CD4-positive, alpha-beta T cell (primary cell): ENCODE measurements around the gene DBN1. TPM values are rescaled to one million over a fixed set of nuclear protein-coding genes. Genes with fewer than 3 reads are reported as not detected.
A peak's percentile ranks its signal among the peaks of the same experiment; 100 is the strongest.

Experiments
- ATAC-seq: fragments of 200-7000 bp; cut with Tn5 transposase; one replicate; pipeline ENCODE4 v1.10.0; 2022; ENCODE audit warnings: mild to moderate bottlenecking; ENCODE audit not compliant: poor library complexity
- CTCF ChIA-PET: fragments of 350-600 bp; sonication (Branson Sonifier 250); formaldehyde crosslinking; loops from one replicate; lab custom pipeline; 2021; ENCODE audit warnings: antibody characterized with exemption, inconsistent platforms; lab: Charles Lee
- POLR2A ChIA-PET: fragments of 350-600 bp; sonication (Branson Sonifier 250); formaldehyde crosslinking; loops from one replicate; lab custom pipeline; 2021; ENCODE audit warnings: antibody characterized with exemption, inconsistent platforms; lab: Charles Lee
- DNase-seq, 14 experiments: peaks; one replicate each; pipeline ENCODE4 v3.0.0-alpha.2; 2013 to 2020; ENCODE audit warnings: mixed read lengths in 2 of 14
- H3K27ac ChIP-seq, 2 donors: one replicate each; pipeline versions ENCODE4 v1.5.1 to v1.7.0; 2013; ENCODE audit warnings: low read length in 2 of 2, low read depth in 1 of 2, mild to moderate bottlenecking in 1 of 2
- H3K27me3 ChIP-seq, 2 experiments: 1 replicate in 1 of 2; 2 replicates in 1 of 2; pipeline versions ENCODE4 v1.6.1 to v1.7.0; 2013; ENCODE audit warnings: low read length in 2 of 2, control low read depth in 1 of 2, mild to moderate bottlenecking in 1 of 2, moderate library complexity in 1 of 2; ENCODE audit not compliant: insufficient read depth in 2 of 2, control insufficient read depth in 1 of 2
- H3K36me3 ChIP-seq: one replicate; pipeline ENCODE4 v1.6.1; 2013; ENCODE audit warnings: low read length, control low read depth; ENCODE audit not compliant: insufficient read depth
- H3K4me1 ChIP-seq: one replicate; pipeline ENCODE4 v1.6.1; 2013; ENCODE audit warnings: low read length, control low read depth; ENCODE audit not compliant: insufficient read depth
- H3K4me3 ChIP-seq: one replicate; pipeline ENCODE4 v1.5.1; 2013; ENCODE audit warnings: mild to moderate bottlenecking, low read length, moderate library complexity
- H3K9me3 ChIP-seq, 2 experiments: 1 replicate in 1 of 2; 2 replicates in 1 of 2; pipeline versions ENCODE4 v1.6.1 to v1.7.0; 2013; ENCODE audit warnings: low read length in 2 of 2, mild to moderate bottlenecking in 2 of 2, control low read depth in 1 of 2, moderate library complexity in 1 of 2; ENCODE audit not compliant: control insufficient read depth in 1 of 2, insufficient read depth in 1 of 2
- H3K27ac Mint-ChIP-seq: one replicate; pipeline ENCODE4 v1.8.0; 2020; ENCODE audit warnings: mixed read lengths
- H3K27me3 Mint-ChIP-seq: one replicate; pipeline ENCODE4 v1.8.0; 2021; ENCODE audit warnings: mixed read lengths
- H3K36me3 Mint-ChIP-seq: one replicate; pipeline ENCODE4 v1.8.0; 2021; ENCODE audit warnings: low read depth, mixed read lengths
- H3K4me1 Mint-ChIP-seq: one replicate; pipeline ENCODE4 v1.8.0; 2021; ENCODE audit warnings: low read depth, mixed read lengths
- H3K4me3 Mint-ChIP-seq: one replicate; pipeline ENCODE4 v1.8.0; 2020; ENCODE audit warnings: mild to moderate bottlenecking, mixed read lengths
- H3K9me3 Mint-ChIP-seq: one replicate; pipeline ENCODE4 v1.8.0; 2020; ENCODE audit warnings: mixed read lengths
- intact Hi-C, 2 experiments: fragments of 100-400 bp; cut with DNase I in 1 of 2; cut with micrococcal nuclease in 1 of 2; formaldehyde crosslinking; loops; one replicate each; pipeline versions ENCODE4 v1.15.1 to v1.9.0; 2023 to 2025; cut with DNase I, micrococcal nuclease
- total RNA-seq, 174 experiments: library from RNA in 2 of 174; stranded (reverse) in 2 of 174; gene quantifications; one replicate each; pipeline ENCODE4 v1.2.3 and lab custom pipeline; 2021 to 2026
- TF ChIP-seq, protein P1 (sequence below): fragments of 200-600 bp; IDR thresholded peaks from one replicate; pipeline ENCODE4 v1.8.0; 2022; ENCODE audit warnings: antibody characterized with exemption, mild to moderate bottlenecking

Gene DBN1
- total RNA-seq, 2 experiments from 2014 or later: 1.8 to 2.5 TPM

DNA sequence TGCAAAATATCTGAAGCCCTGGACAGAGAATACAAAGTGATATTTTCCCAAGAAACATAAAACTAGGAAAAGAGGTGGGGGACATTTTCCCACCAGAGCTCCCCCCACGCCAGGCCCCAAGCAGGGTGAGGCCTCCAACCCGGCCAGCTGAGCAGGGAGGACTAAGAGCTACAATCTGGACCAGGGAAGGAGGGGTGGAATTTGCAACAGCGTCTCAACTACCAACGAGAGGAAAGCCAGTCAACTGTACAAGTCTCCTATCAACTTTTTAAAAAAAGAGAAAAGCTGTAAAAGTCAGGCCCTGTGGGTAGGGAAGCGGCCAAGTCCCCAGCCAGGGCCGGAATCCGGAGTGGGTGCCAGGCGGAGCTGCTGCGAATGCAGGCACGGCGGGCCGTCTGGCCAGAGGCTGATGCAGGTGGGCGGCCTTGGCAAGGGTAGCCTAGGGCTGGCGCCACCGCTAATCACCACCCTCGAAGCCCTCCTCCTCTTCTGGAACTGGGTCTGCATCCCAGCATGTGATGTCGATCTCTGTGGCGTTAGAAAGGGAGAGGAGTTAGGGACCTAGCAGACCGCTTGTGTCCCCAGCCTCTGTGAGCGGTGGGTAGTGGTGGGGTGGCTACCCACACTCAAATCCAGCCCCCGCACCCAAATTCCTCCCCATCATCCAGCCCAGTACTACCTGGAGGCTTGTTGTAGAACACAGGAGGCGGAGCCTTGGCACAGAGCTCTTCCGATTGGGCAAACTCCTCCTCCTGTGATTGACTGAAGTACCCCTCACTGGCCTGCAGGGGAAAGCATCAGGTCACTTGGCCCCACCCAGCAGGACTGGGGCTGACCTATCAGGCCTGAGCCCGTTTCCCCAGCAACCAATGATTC, 16.2 kb downstream of the DBN1 start:
- H3K27ac Mint-ChIP-seq: peak overlapping the region; percentile 70
- peak in 6 of 14 experiments; percentile 28 to 91 (median 50) for DNase-seq

GRCh38 chr5:177456591-177456964, 16.9 kb downstream of the DBN1 start:
- no peak for DNase-seq
- CTCF ChIA-PET: interaction anchor here (1.0 to 16.6 kb wide), 7 partner anchors 9 to 65 kb away, joined by 3 to 352 read pairs (median 4); partner anchors contain the start of genes F12, GRK6, PDLIM7 and PFN3
- Histone ChIP-seq H3K9me3 (no peaks in the 10 kb centered on the region), H3K27ac (no peak overlapping the region), H3K4me3 (no peak overlapping the region), H3K27me3 (no peaks in the 10 kb centered on the region), H3K4me1 (peaks cover 50% of the 10 kb centered on the region), H3K36me3 (no peaks in the 10 kb centered on the region)
- Mint-ChIP-seq H3K9me3 (no peaks in the 10 kb centered on the region), H3K4me1 (peaks cover 36% of the 10 kb centered on the region), H3K27me3 (no peaks in the 10 kb centered on the region), H3K4me3 (peak overlapping the region; percentile 91), H3K27ac (peak overlapping the region; percentile 93), H3K36me3 (peaks cover 8% of the 10 kb centered on the region)
- no peak for ATAC-seq
- TF ChIP-seq, protein P1, sequence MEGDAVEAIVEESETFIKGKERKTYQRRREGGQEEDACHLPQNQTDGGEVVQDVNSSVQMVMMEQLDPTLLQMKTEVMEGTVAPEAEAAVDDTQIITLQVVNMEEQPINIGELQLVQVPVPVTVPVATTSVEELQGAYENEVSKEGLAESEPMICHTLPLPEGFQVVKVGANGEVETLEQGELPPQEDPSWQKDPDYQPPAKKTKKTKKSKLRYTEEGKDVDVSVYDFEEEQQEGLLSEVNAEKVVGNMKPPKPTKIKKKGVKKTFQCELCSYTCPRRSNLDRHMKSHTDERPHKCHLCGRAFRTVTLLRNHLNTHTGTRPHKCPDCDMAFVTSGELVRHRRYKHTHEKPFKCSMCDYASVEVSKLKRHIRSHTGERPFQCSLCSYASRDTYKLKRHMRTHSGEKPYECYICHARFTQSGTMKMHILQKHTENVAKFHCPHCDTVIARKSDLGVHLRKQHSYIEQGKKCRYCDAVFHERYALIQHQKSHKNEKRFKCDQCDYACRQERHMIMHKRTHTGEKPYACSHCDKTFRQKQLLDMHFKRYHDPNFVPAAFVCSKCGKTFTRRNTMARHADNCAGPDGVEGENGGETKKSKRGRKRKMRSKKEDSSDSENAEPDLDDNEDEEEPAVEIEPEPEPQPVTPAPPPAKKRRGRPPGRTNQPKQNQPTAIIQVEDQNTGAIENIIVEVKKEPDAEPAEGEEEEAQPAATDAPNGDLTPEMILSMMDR: peak; percentile 49
- POLR2A ChIA-PET: interaction anchor here (1.0 to 6.0 kb wide), 5 partner anchors 27 to 67 kb away, joined by 4 to 204 read pairs (median 12); partner anchors contain the start of genes GRK6 and PDLIM7
- intact Hi-C loops: loop anchor here (1.0 to 5.0 kb wide), 6 partner anchors 40 to 146 kb away; partner anchors contain the start of genes MXD3 (in 1 of the 2) and PDLIM7 (in 1 of the 2)

More for the DNA sequence above, 16.2 kb downstream of the DBN1 start:
- Mint-ChIP-seq H3K4me1 (peaks cover 30% of the 10 kb centered on the region), H3K27me3 (no peaks in the 10 kb centered on the region), H3K36me3 (peaks cover 8% of the 10 kb centered on the region), H3K4me3 (peak overlapping the region; percentile 85), H3K9me3 (no peaks in the 10 kb centered on the region)
- POLR2A ChIA-PET: interaction anchor here (1.0 to 6.0 kb wide), 5 partner anchors 28 to 67 kb away, joined by 3 to 204 read pairs (median 4); partner anchors contain the start of genes GRK6 and PDLIM7
- H3K27me3 ChIP-seq: no peaks in the 10 kb centered on the region
- ATAC-seq: peak; percentile 12
- H3K4me3 ChIP-seq: no peak overlapping the region
- intact Hi-C loops: loop anchor here (1.0 to 5.0 kb wide), 7 partner anchors 40 to 146 kb away; partner anchors contain the start of genes MXD3 (in 1 of the 2) and PDLIM7 (in 1 of the 2)
- no peaks in the 10 kb centered on the region for H3K36me3 ChIP-seq
- no peak overlapping the region for H3K27ac ChIP-seq
- H3K9me3 ChIP-seq: no peaks in the 10 kb centered on the region
- peaks cover 52% of the 10 kb centered on the region for H3K4me1 ChIP-seq
- TF ChIP-seq, protein P1: no peak
- CTCF ChIA-PET: interaction anchor here (0.8 to 16.6 kb wide), 11 partner anchors 8 to 148 kb away, joined by 3 to 352 read pairs (median 4); partner anchors contain the start of genes F12, GRK6, PDLIM7 and PFN3
